GM12873 (cell line): Measurements from ENCODE around the gene CNTN5.

Source experiments
- CTCF ChIP-seq: IDR thresholded peaks from 2 replicates; pipeline ENCODE4 v1.5.1; 2012; ENCODE audit warnings: low read depth, mild to moderate bottlenecking, moderate library complexity, low read length, control low read depth; ENCODE audit not compliant: insufficient read depth; ENCODE audit errors: missing control alignments

CNTN5 gene

GRCh38 chr11:99812516-99812915 is 791.8 kb downstream of the CNTN5 start:
- no peak for TF ChIP-seq CTCF

DNA sequence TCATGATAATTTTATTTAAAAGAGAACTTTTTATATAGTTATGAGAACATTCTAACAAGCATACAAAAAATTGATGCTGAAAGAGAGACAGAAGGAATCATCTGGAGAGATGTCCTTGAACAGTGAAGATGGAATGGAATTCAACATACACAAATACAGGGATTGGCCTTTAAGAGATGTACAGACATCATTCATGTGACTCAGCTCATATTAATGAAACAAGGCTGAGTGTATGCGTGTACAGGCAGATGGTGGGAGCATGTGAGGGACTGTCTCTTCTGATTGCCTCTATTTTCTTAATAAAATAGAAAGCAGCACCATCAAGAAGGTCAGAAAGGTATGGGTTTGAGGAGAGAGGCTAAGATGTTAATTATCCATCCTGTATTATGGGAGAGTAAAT is 793.3 kb downstream of the CNTN5 start:
- TF ChIP-seq CTCF, result no peak

- peak; percentile 16 for TF ChIP-seq CTCF
Observed at GRCh38 chr11:99814738-99815137, 794.0 kb downstream of the CNTN5 start.

DNA sequence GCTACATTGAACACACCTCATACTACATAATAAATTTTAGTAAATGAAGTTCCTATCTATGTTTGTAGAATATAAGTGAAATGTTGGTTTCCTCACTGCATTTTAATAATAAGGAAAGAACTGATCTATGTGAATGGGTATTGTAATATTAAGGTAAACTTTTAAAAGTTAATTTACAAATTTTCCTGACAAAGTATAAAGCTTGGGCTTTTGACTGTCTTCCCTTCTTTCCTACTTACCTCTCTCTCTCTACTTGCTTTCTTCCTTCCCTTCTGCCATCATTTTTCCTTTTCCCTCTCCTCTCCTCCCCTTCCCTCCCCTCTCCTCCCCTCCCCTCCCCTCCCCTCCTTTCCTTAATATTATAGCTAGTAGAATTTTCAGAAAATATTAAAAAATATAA is 798.2 kb downstream of the CNTN5 start:
- no peak for TF ChIP-seq CTCF

- TF ChIP-seq CTCF, result no peak
Observed at GRCh38 chr11:99822846-99823565, 802.3 kb downstream of the CNTN5 start.

DNA sequence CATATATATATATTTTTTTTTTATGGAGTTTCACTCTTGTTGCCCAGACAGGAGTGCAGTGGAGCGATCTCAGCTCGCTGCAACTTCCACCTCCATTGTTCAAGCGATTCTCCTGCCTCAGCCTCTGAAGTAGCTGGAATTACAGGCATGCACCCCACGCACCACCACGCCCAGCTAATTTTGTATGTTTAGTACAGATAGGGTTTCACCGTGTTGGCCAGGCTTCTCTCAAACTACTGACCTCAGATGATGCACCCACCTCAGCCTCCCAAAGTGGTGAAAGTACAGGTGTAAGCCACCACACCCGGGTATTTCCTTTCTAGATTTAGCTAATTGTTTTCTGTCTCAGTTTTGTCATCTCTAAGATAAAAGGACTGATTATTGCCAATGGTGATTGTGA is 821.1 kb downstream of the CNTN5 start:
- no peak for TF ChIP-seq CTCF

DNA sequence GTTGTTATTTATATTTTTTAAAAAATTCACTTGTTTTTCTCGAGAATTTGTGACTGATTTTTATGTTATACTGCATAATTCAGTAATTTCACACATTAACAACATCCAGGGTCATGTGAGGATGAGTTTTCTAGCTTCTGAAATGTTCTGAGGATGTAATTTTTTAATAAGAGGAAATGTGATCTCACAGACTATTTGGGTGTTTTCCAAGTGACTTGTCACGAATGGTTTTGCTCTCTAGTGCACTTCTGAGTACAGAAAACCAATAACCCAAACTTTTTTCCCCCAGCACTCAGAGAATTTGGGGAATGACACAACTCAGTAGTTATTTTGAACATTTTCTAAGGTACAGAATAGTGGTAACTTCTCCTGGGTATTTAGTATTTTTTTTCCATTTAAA is 845.2 kb downstream of the CNTN5 start:
- no peak for TF ChIP-seq CTCF
